K562 (cell line): ENCODE data around the gene ANK2. TPM values are rescaled to one million over a fixed set of nuclear protein-coding genes. Genes with fewer than 3 reads are reported as not detected.

Experiments
- ATAC-seq: fragments of 200-7000 bp; cut with Tn5 transposase; 3 replicates; pipeline ENCODE4 v1.9.1; 2020; ENCODE audit warnings: moderate library complexity
- BruUV-seq: library from RNA; stranded (reverse); fragments of 400-500 nt; replicated peaks from 2 replicates; lab custom pipeline; 2021; lab: Mats Ljungman, UMichigan
- CTCF ChIA-PET: fragments of 300-600 bp; formaldehyde crosslinking; extraction: SDS; loops from one replicate; lab custom pipeline; 2021; ENCODE audit warnings: low intra/inter-chr PET ratio; lab: Yijun Ruan, JAX
- POLR2A ChIA-PET: fragments of 300-600, 350-650 bp; sonication (Branson Sonifier 250); formaldehyde crosslinking; extraction: SDS; loops from one replicate; lab custom pipeline; 2021; ENCODE audit warnings: antibody characterized with exemption, inconsistent platforms; lab: Yijun Ruan, JAX
- DNase-seq, 4 experiments: peaks; one replicate each; pipeline versions ENCODE4 v3.0.0 to v3.0.0-alpha.2; 2011 to 2018; ENCODE audit warnings: low spot score in 3 of 4, mixed read lengths in 3 of 4; ENCODE audit errors: extremely low read depth in 1 of 4
- FAIRE-seq: peaks from 2 replicates; lab custom pipeline; 2011; peaks lifted over from hg19 to GRCh38; lab: Jason Lieb, UNC
- H2AFZ ChIP-seq: 2 replicates; pipeline ENCODE4 v1.6.0; 2011; ENCODE audit warnings: low read depth, low read length, control low read depth, inconsistent platforms
- H3K27ac ChIP-seq: fragments of 200-600 bp; 3 replicates; pipeline ENCODE4 v1.8.0; 2011; ENCODE audit warnings: low read depth, mild to moderate bottlenecking, control low read depth, inconsistent platforms, low read length, moderate library complexity, mixed read lengths; ENCODE audit errors: extremely low read depth
- H3K27me3 ChIP-seq, 2 experiments: fragments of 300-600 bp in 1 of 2; 2 replicates in 1 of 2; 3 replicates in 1 of 2; pipeline versions ENCODE4 v1.6.0 to v1.8.0; 2011; ENCODE audit warnings: inconsistent platforms in 2 of 2, low read length in 2 of 2, mild to moderate bottlenecking in 1 of 2, mixed read lengths in 1 of 2, moderate library complexity in 1 of 2; ENCODE audit not compliant: control insufficient read depth in 2 of 2, insufficient read depth in 2 of 2
- H3K36me3 ChIP-seq: fragments of 300-600 bp; 3 replicates; pipeline ENCODE4 v1.8.0; 2011; ENCODE audit warnings: mild to moderate bottlenecking, low read length, inconsistent platforms; ENCODE audit not compliant: control insufficient read depth, insufficient read depth
- H3K4me1 ChIP-seq, 2 experiments: fragments of 200-600 bp in 1 of 2; replicated peaks in 1 of 2; 2 replicates in 1 of 2; 3 replicates in 1 of 2; pipeline versions ENCODE4 v1.5.1 to v1.8.0; 2011; ENCODE audit warnings: inconsistent platforms in 2 of 2, low read length in 2 of 2, mild to moderate bottlenecking in 1 of 2, mixed read lengths in 1 of 2, moderate library complexity in 1 of 2; ENCODE audit not compliant: control insufficient read depth in 2 of 2, insufficient read depth in 2 of 2
- H3K4me2 ChIP-seq: 2 replicates; pipeline ENCODE4 v1.6.1; 2011; ENCODE audit warnings: low read length, control low read depth, inconsistent platforms, mixed read lengths; ENCODE audit not compliant: insufficient read depth
- H3K4me3 ChIP-seq: fragments of 200-600 bp; sonication (generic), shearing (Covaris generic); 2 replicates; pipeline ENCODE4 v1.5.1; 2016; ENCODE audit warnings: control low read depth, inconsistent platforms
- H3K79me2 ChIP-seq: fragments of 200-600 bp; 3 replicates; pipeline ENCODE4 v1.8.0; 2011; ENCODE audit warnings: low read length, inconsistent platforms; ENCODE audit not compliant: control insufficient read depth, insufficient read depth
- H3K9ac ChIP-seq, 2 experiments: 2 replicates each; pipeline versions ENCODE4 v1.6.0 to v1.6.1; 2011; ENCODE audit warnings: low read depth in 2 of 2, low read length in 2 of 2, control low read depth in 1 of 2, inconsistent platforms in 1 of 2, mild to moderate bottlenecking in 1 of 2, mixed read lengths in 1 of 2; ENCODE audit not compliant: insufficient read depth in 1 of 2
- H3K9me1 ChIP-seq: one replicate; pipeline ENCODE4 v1.6.0; 2011; ENCODE audit warnings: inconsistent platforms, mild to moderate bottlenecking, low read length, moderate library complexity; ENCODE audit not compliant: control insufficient read depth, insufficient read depth
- H3K9me3 ChIP-seq: replicated peaks from 2 replicates; pipeline ENCODE4 v1.5.1; 2011; ENCODE audit warnings: low read depth, low read length, inconsistent platforms; ENCODE audit not compliant: control insufficient read depth, insufficient read depth
- H4K20me1 ChIP-seq: replicated peaks from 2 replicates; pipeline ENCODE4 v1.6.1; 2011; ENCODE audit warnings: low read length, inconsistent platforms, mixed read lengths; ENCODE audit not compliant: control insufficient read depth, insufficient read depth
- BACH1 ChIP-seq: fragments of 200-800 bp; sonication (Bioruptor generic); IDR thresholded peaks from 2 replicates; pipeline ENCODE4 v1.6.1; 2016; ENCODE audit warnings: missing genetic modification characterization, missing compliant biosample characterization
- CHD4 ChIP-seq: fragments of 200-600 bp; sonication (generic); IDR thresholded peaks from 3 replicates; pipeline ENCODE4 v1.6.1; 2012; ENCODE audit warnings: low read depth, mild to moderate bottlenecking, mixed read lengths, low read length, inconsistent platforms; ENCODE audit not compliant: insufficient read depth, insufficient replicate concordance, poor library complexity, severe bottlenecking
- RBM15 ChIP-seq: fragments of 200-400 bp; formaldehyde crosslinking; IDR thresholded peaks from 2 replicates; pipeline ENCODE4 v1.6.1; 2018; ENCODE audit warnings: mild to moderate bottlenecking, low read length, moderate library complexity; ENCODE audit not compliant: insufficient read depth
- WGBS: fragments of 100-300 bp; shearing (Covaris generic); methylation state at CpG from one replicate; pipeline ENCODE4 v1.1.6; 2016; ENCODE audit warnings: low coverage, mixed read lengths; ENCODE audit not compliant: insufficient coverage; ENCODE audit errors: missing lambda C conversion rate; 5-methylcytosine and 5-hydroxymethylcytosine counted together
- in situ Hi-C: fragments of 300-500 bp; cut with MboI; formaldehyde crosslinking; loops from 4 replicates; pipeline ENCODE4 v1.15.0; 2018; ENCODE audit warnings: inconsistent platforms, mixed read lengths
- intact Hi-C: fragments of 100-400 bp; cut with micrococcal nuclease; formaldehyde crosslinking; loops from 2 replicates; pipeline ENCODE4 v1.14.2; 2022
- polyA plus RNA-seq, 8 experiments: library from polyadenylated mRNA; depleted of rRNA in 4 of 8; stranded (reverse) in 5 of 8; unstranded in 3 of 8; fragments of >200 nt; fragmentation: Nextera tagmentation in 2 of 8; fragmentation: Illumina TruSeq in 1 of 8; extraction: Ambion mirVana in 2 of 8; extraction: Trizol in 1 of 8; gene quantifications; 2 replicates each; pipeline versions ENCODE4 v1.2.1 to v1.2.3, GENCODE V29; 2011 to 2014; ENCODE audit warnings: inconsistent platforms in 1 of 8, missing spikeins in 1 of 8
- total RNA-seq, 7 experiments: library from RNA; depleted of rRNA in 6 of 7; stranded (reverse); fragments of >200 nt in 6 of 7; fragmentation: Illumina TruSeq in 2 of 7; extraction: Trizol in 2 of 7; gene quantifications; 2 replicates each; pipeline versions ENCODE4 v1.2.1 to v1.2.3, GENCODE V29; 2011 to 2021; ENCODE audit warnings: low replicate concordance in 1 of 7
- TF ChIP-seq, protein P1 (sequence below), 2 experiments: fragments of 150-350 bp in 1 of 2; IDR thresholded peaks; 2 replicates each; pipeline ENCODE4 v1.6.1; 2012 to 2016; ENCODE audit warnings: low read depth in 2 of 2, low read length in 2 of 2, mild to moderate bottlenecking in 1 of 2, moderate library complexity in 1 of 2
- TF ChIP-seq, protein P2 (sequence below), 3 experiments: fragments of 200-800 bp in 1 of 3; sonication (Bioruptor generic) in 1 of 3; sonication (generic) in 1 of 3; formaldehyde crosslinking in 1 of 3; IDR thresholded peaks; 2 replicates each; pipeline versions ENCODE4 v1.6.1 to v1.8.0; 2016 to 2022; ENCODE audit warnings: mild to moderate bottlenecking in 2 of 3, missing compliant biosample characterization in 2 of 3, missing genetic modification characterization in 2 of 3, missing genetic modification reagents in 1 of 3
- TF ChIP-seq, protein P3 (sequence below): IDR thresholded peaks from 2 replicates; pipeline ENCODE4 v1.6.1; 2016; ENCODE audit warnings: missing genetic modification characterization, missing compliant biosample characterization

ANK2 gene
- total and polyA plus RNA-seq, 9 of the 15 experiments (the other 6 are each of a cell fraction or from before 2014, with no cell fraction given): 0.07 to 0.24 TPM; not detected in 7

- TF ChIP-seq, protein P1, sequence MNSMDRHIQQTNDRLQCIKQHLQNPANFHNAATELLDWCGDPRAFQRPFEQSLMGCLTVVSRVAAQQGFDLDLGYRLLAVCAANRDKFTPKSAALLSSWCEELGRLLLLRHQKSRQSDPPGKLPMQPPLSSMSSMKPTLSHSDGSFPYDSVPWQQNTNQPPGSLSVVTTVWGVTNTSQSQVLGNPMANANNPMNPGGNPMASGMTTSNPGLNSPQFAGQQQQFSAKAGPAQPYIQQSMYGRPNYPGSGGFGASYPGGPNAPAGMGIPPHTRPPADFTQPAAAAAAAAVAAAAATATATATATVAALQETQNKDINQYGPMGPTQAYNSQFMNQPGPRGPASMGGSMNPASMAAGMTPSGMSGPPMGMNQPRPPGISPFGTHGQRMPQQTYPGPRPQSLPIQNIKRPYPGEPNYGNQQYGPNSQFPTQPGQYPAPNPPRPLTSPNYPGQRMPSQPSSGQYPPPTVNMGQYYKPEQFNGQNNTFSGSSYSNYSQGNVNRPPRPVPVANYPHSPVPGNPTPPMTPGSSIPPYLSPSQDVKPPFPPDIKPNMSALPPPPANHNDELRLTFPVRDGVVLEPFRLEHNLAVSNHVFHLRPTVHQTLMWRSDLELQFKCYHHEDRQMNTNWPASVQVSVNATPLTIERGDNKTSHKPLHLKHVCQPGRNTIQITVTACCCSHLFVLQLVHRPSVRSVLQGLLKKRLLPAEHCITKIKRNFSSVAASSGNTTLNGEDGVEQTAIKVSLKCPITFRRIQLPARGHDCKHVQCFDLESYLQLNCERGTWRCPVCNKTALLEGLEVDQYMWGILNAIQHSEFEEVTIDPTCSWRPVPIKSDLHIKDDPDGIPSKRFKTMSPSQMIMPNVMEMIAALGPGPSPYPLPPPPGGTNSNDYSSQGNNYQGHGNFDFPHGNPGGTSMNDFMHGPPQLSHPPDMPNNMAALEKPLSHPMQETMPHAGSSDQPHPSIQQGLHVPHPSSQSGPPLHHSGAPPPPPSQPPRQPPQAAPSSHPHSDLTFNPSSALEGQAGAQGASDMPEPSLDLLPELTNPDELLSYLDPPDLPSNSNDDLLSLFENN (IDR thresholded peaks at IDR 0.05; ENCODE audit: low read depth in 2 of 2, low read length in 2 of 2): no peak
- TF ChIP-seq BACH1 (tag): no peak
These were observed 95.7 kb downstream of the ANK2 start (continued) for GRCh38 chr4:113145147-113145518.

DNA sequence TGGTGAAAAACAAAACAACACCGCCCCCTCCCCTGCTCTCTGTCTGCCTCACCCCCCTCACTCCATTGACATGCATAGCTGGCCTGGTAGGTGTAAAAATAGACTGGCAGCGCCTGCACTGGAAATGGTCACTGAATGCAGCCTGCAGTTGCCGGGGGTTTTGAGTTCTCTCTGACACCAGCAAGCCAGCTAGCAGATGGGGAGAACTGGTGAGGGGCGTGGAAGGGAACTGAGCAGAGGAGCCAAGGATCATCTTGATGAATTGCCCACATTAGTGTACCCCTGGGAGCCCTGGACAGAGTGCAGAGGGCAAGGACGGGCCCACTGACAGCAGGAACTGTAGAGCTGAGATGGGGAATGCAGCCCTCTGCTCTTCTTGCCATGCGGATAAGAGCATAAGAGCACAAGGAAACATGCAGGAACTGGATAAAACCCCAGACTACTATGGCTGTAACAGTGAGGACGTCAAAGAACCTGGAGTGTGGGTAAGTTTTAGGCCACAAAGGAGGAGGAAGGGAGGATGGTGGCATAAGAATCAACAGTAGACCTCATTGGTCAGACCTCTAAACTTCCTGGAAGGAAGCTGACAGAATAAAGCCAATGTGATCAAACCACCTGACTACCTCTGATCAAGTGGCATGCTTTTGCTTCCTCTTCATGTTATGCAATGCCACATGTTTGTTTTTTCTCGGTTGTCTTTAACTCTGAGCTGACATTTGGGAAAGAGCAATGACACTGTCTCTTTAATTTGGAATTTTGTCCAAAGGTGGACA is 96.3 kb downstream of the ANK2 start:
- Histone ChIP-seq H3K27me3 (no peaks in the 10 kb centered on the region), H4K20me1 (no peaks in the 10 kb centered on the region), H3K27ac (no peak overlapping the region), H3K4me2 (no peak overlapping the region), H3K9me3 (no peaks in the 10 kb centered on the region), H3K9ac (no peak overlapping the region), H3K4me1 (no peaks in the 10 kb centered on the region), H3K9me1 (no peaks in the 10 kb centered on the region), H3K79me2 (no peaks in the 10 kb centered on the region), H3K4me3 (no peak overlapping the region), H3K36me3 (no peaks in the 10 kb centered on the region), H2AFZ (no peak overlapping the region)
- intact Hi-C loops: no loop called here
- in situ Hi-C loops: no loop called here
- FAIRE-seq (no peak), DNase-seq (no peak), ATAC-seq (no peak)
- under 1% methylated on average over 8 of the region's 8 CpGs for whole genome bisulfite sequencing
- ChIA-PET CTCF (no interaction called here), POLR2A (interaction anchor here (0.6 kb wide), 1 partner anchor 249 kb away, joined by 4 read pairs; no protein-coding TSS in a partner anchor)
- BruUV-seq: no TSS peak
- TF ChIP-seq RBM15 (no peak), CHD4 (no peak)
- TF ChIP-seq, protein P2, sequence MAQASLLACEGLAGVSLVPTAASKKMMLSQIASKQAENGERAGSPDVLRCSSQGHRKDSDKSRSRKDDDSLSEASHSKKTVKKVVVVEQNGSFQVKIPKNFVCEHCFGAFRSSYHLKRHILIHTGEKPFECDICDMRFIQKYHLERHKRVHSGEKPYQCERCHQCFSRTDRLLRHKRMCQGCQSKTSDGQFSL (CRISPR knock-in tag; IDR thresholded peaks at IDR 0.05): no peak
- TF ChIP-seq, protein P2 (tag; IDR thresholded peaks at IDR 0.05): no peak
- TF ChIP-seq, protein P3, sequence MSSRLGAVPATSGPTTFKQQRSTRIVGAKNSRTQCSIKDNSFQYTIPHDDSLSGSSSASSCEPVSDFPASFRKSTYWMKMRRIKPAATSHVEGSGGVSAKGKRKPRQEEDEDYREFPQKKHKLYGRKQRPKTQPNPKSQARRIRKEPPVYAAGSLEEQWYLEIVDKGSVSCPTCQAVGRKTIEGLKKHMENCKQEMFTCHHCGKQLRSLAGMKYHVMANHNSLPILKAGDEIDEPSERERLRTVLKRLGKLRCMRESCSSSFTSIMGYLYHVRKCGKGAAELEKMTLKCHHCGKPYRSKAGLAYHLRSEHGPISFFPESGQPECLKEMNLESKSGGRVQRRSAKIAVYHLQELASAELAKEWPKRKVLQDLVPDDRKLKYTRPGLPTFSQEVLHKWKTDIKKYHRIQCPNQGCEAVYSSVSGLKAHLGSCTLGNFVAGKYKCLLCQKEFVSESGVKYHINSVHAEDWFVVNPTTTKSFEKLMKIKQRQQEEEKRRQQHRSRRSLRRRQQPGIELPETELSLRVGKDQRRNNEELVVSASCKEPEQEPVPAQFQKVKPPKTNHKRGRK (tag): no peak
